Stimulated activated CD4-positive, alpha-beta T cell treated with anti-CD3 and anti-CD28 coated beads, Interleukin-1b, Interleukin-23, amount 100 ng/mL, for 1 hour (primary cell): ENCODE measurements around the gene USP17L21.
"Not testable (repeated sequence)": the region's sequence is repeated elsewhere in the genome, so short reads cannot be mapped to it uniquely, and the experiment has no call there.

ENCODE experiments used
- DNase-seq, 2 donors: peaks; one replicate each; pipeline ENCODE4 v3.0.0-alpha.2; 2020; ENCODE audit warnings: low read depth in 2 of 2

The USP17L21 gene

DNA sequence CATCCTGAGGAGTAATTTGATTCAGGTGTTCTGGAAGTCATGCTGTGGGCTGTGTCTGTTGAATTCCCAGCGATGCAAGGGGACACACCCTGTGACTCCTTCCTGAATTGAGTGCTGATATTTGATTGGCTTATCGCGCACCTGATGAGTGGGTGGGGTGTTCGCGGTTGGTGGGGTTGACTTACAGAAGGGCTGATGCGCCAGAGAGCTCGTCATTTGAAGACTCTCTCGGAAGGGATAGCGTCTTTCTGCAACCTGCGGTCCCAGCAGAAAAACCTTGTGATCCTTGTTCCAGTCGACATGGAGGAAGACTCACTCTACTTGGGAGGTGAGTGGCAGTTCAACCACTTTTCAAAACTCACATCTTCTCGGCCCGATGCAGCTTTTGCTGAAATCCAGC lies at the start of gene USP17L21:
USP17L21 (plus strand) TSS at position 301 of the 400 bp plus-strand sequence; CDS start at position 301, 0 bp downstream.
- DNase-seq, result not testable (repeated sequence)

- DNase-seq, result not testable (repeated sequence)
Measured at GRCh38 chr4:9214701-9215100, 48.0 kb upstream of the USP17L21 start.

DNA sequence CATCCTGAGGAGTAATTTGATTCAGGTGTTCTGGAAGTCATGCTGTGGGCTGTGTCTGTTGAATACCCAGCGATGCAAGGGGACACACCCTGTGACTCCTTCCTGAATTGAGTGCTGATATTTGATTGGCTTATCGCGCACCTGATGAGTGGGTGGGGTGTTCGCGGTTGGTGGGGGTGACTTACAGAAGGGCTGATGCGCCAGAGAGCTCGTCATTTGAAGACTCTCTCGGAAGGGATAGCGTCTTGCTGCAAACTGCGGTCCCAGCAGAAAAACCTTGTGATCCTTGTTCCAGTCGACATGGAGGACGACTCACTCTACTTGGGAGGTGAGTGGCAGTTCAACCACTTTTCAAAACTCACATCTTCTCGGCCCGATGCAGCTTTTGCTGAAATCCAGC lies 47.6 kb upstream of the USP17L21 start, which contains the start of gene USP17L11:
USP17L11 (plus strand) TSS at position 301 of the 400 bp plus-strand sequence; CDS start at position 301, 0 bp downstream.
- DNase-seq, result not testable (repeated sequence)

DNA sequence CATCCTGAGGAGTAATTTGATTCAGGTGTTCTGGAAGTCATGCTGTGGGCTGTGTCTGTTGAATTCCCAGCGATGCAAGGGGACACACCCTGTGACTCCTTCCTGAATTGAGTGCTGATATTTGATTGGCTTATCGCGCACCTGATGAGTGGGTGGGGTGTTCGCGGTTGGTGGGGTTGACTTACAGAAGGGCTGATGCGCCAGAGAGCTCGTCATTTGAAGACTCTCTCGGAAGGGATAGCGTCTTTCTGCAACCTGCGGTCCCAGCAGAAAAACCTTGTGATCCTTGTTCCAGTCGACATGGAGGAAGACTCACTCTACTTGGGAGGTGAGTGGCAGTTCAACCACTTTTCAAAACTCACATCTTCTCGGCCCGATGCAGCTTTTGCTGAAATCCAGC lies 42.8 kb upstream of the USP17L21 start, which contains the start of gene USP17L12:
USP17L12 (plus strand) TSS at position 301 of the 400 bp plus-strand sequence; CDS start at position 301, 0 bp downstream.
- DNase-seq, result not testable (repeated sequence)

- not testable (repeated sequence) for DNase-seq
Measured at GRCh38 chr4:9224596-9224995, 38.1 kb upstream of the USP17L21 start, which contains the start of gene USP17L13. Gene USP17L13, plus strand, starts transcription at chr4:9224896. Its CDS starts 0 bp downstream, at chr4:9224896.

DNA sequence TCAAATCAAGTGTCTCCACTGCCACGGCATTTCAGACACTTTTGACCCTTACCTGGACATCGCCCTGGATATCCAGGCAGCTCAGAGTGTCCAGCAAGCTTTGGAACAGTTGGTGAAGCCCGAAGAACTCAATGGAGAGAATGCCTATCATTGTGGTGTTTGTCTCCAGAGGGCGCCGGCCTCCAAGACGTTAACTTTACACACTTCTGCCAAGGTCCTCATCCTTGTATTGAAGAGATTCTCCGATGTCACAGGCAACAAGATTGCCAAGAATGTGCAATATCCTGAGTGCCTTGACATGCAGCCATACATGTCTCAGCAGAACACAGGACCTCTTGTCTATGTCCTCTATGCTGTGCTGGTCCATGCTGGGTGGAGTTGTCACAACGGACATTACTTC lies 32.4 kb upstream of the USP17L21 start:
- not testable (repeated sequence) for DNase-seq

GRCh38 chr4:9234085-9234484 lies 28.6 kb upstream of the USP17L21 start, which contains the start of gene USP17L15:
Gene USP17L15, plus strand, starts transcription at chr4:9234385. Its CDS starts 0 bp downstream, at chr4:9234385.
- DNase-seq, result not testable (repeated sequence)

- not testable (repeated sequence) for DNase-seq
Measured at GRCh38 chr4:9238461-9238860, 24.2 kb upstream of the USP17L21 start.

- DNase-seq, result not testable (repeated sequence)
Measured at GRCh38 chr4:9243579-9243978, 19.1 kb upstream of the USP17L21 start, which contains the start of gene USP17L17. Gene USP17L17, plus strand, starts transcription at chr4:9243879. Its CDS starts 0 bp downstream, at chr4:9243879.

GRCh38 chr4:9247953-9248680 lies 14.6 kb upstream of the USP17L21 start, which contains the start of gene USP17L18:
Gene USP17L18, plus strand, starts transcription at chr4:9248630. Its CDS starts 0 bp downstream, at chr4:9248630.
- DNase-seq, result not testable (repeated sequence)

DNA sequence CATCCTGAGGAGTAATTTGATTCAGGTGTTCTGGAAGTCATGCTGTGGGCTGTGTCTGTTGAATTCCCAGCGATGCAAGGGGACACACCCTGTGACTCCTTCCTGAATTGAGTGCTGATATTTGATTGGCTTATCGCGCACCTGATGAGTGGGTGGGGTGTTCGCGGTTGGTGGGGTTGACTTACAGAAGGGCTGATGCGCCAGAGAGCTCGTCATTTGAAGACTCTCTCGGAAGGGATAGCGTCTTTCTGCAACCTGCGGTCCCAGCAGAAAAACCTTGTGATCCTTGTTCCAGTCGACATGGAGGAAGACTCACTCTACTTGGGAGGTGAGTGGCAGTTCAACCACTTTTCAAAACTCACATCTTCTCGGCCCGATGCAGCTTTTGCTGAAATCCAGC lies 9.6 kb upstream of the USP17L21 start, which contains the start of gene USP17L19:
USP17L19 (plus strand) TSS at position 301 of the 400 bp plus-strand sequence; CDS start at position 301, 0 bp downstream.
- DNase-seq, result not testable (repeated sequence)

DNA sequence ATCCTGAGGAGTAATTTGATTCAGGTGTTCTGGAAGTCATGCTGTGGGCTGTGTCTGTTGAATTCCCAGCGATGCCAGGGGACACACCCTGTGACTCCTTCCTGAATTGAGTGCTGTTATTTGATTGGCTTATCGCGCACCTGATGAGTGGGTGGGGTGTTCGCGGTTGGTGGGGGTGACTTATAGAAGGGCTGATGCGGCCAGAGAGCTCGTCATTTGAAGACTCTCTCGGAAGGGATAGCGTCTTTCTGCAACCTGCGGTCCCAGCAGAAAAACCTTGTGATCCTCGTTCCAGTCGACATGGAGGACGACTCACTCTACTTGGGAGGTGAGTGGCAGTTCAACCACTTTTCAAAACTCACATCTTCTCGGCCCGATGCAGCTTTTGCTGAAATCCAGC lies 4.8 kb upstream of the USP17L21 start, which contains the start of gene USP17L20:
USP17L20 (plus strand) TSS at position 301 of the 400 bp plus-strand sequence; CDS start at position 301, 0 bp downstream.
- DNase-seq, result not testable (repeated sequence)

- DNase-seq, result not testable (repeated sequence)
Measured at GRCh38 chr4:9267319-9267718, 4.6 kb downstream of the USP17L21 start, which contains the start of gene USP17L22. Gene USP17L22, plus strand, starts transcription at chr4:9267619. Its CDS starts 0 bp downstream, at chr4:9267619.

DNA sequence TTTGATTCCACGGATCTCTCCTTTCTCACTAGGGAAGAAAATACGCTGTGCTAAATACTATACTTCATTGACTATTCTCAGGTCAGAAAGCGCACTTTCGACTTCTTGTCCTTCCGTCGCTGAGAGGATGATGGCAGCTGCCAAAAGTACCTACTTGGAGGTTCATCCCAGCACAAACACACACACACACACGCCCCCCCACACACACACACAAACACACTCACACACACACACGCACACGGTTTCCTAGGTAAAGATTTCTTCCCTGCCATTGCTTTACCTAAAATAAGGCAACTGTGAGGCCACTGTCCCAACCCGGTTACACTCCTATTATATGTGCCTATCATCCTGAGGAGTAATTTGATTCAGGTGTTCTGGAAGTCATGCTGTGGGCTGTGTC lies 9.0 kb downstream of the USP17L21 start:
- peak; percentile 0 to 6 for DNase-seq
